CD8-positive, alpha-beta memory T cell (primary cell): ENCODE measurements around the gene MYO15B. TPM values are rescaled to one million over a fixed set of nuclear protein-coding genes. Genes with fewer than 3 reads are reported as not detected.

Experiments used
- CTCF ChIA-PET: fragments of 350-600 bp; sonication (Branson Sonifier 250); formaldehyde crosslinking; loops from one replicate; lab custom pipeline; 2021; ENCODE audit warnings: antibody characterized with exemption; lab: Charles Lee
- POLR2A ChIA-PET: fragments of 350-600 bp; sonication (Branson Sonifier 250); formaldehyde crosslinking; loops from one replicate; lab custom pipeline; 2021; ENCODE audit warnings: antibody characterized with exemption; lab: Charles Lee
- DNase-seq, 5 donors: peaks; one replicate each; pipeline versions ENCODE4 v3.0.0 to v3.0.0-alpha.2; 2020 to 2022; ENCODE audit warnings: mixed read lengths in 1 of 5
- H3K27ac ChIP-seq: one replicate; pipeline ENCODE4 v1.7.0; 2013; ENCODE audit warnings: low read depth, mild to moderate bottlenecking, low read length, moderate library complexity
- H3K27me3 ChIP-seq: 2 replicates; pipeline ENCODE4 v1.7.0; 2013; ENCODE audit warnings: low read length, mild to moderate bottlenecking; ENCODE audit not compliant: insufficient read depth, poor library complexity, severe bottlenecking
- H3K36me3 ChIP-seq: 2 replicates; pipeline ENCODE4 v1.7.0; 2013; ENCODE audit warnings: mild to moderate bottlenecking, low read length, moderate library complexity; ENCODE audit not compliant: insufficient read depth
- H3K4me1 ChIP-seq: 2 replicates; pipeline ENCODE4 v1.7.0; 2013; ENCODE audit warnings: mild to moderate bottlenecking, low read length, moderate library complexity; ENCODE audit not compliant: insufficient read depth
- H3K4me3 ChIP-seq: 2 replicates; pipeline ENCODE4 v1.7.0; 2013; ENCODE audit warnings: mild to moderate bottlenecking, low read length
- H3K9me3 ChIP-seq: 2 replicates; pipeline ENCODE4 v1.7.0; 2013; ENCODE audit warnings: mild to moderate bottlenecking, low read length
- H3K27ac Mint-ChIP-seq, 8 donors: one replicate each; pipeline ENCODE4 v1.8.0; 2020 to 2021; ENCODE audit warnings: mixed read lengths in 8 of 8, mild to moderate bottlenecking in 6 of 8, inconsistent platforms in 3 of 8, moderate library complexity in 3 of 8
- H3K27me3 Mint-ChIP-seq, 2 donors: one replicate each; pipeline ENCODE4 v1.8.0; 2020 to 2021; ENCODE audit warnings: mixed read lengths in 2 of 2, mild to moderate bottlenecking in 1 of 2, moderate library complexity in 1 of 2
- H3K36me3 Mint-ChIP-seq, 3 donors: one replicate each; pipeline ENCODE4 v1.8.0; 2020 to 2021; ENCODE audit warnings: mixed read lengths in 3 of 3, inconsistent platforms in 1 of 3, mild to moderate bottlenecking in 1 of 3
- H3K4me1 Mint-ChIP-seq, 3 donors: one replicate each; pipeline ENCODE4 v1.8.0; 2020 to 2021; ENCODE audit warnings: mixed read lengths in 3 of 3, inconsistent platforms in 1 of 3, mild to moderate bottlenecking in 1 of 3
- H3K4me3 Mint-ChIP-seq, 7 donors: one replicate each; pipeline ENCODE4 v1.8.0; 2020 to 2021; ENCODE audit warnings: mixed read lengths in 7 of 7, mild to moderate bottlenecking in 6 of 7, moderate library complexity in 4 of 7, inconsistent platforms in 2 of 7
- H3K9me3 Mint-ChIP-seq, 5 donors: one replicate each; pipeline ENCODE4 v1.8.0; 2020 to 2022; ENCODE audit warnings: mixed read lengths in 5 of 5, mild to moderate bottlenecking in 3 of 5, moderate library complexity in 2 of 5, inconsistent platforms in 1 of 5
- polyA plus RNA-seq: library from polyadenylated mRNA; unstranded; fragments of 300-500 nt; fragmentation: Illumina TruSeq; gene quantifications from one replicate; pipeline ENCODE4 v1.2.3, GENCODE V29; 2021
- total RNA-seq, 2 experiments: library from RNA; stranded (reverse); gene quantifications; one replicate each; pipeline ENCODE4 v1.2.3, GENCODE V29; 2021

Gene MYO15B
- total RNA-seq (10 to 100 TPM; 26.1 to 33.3 TPM), polyA plus RNA-seq (1.6 TPM)

DNA sequence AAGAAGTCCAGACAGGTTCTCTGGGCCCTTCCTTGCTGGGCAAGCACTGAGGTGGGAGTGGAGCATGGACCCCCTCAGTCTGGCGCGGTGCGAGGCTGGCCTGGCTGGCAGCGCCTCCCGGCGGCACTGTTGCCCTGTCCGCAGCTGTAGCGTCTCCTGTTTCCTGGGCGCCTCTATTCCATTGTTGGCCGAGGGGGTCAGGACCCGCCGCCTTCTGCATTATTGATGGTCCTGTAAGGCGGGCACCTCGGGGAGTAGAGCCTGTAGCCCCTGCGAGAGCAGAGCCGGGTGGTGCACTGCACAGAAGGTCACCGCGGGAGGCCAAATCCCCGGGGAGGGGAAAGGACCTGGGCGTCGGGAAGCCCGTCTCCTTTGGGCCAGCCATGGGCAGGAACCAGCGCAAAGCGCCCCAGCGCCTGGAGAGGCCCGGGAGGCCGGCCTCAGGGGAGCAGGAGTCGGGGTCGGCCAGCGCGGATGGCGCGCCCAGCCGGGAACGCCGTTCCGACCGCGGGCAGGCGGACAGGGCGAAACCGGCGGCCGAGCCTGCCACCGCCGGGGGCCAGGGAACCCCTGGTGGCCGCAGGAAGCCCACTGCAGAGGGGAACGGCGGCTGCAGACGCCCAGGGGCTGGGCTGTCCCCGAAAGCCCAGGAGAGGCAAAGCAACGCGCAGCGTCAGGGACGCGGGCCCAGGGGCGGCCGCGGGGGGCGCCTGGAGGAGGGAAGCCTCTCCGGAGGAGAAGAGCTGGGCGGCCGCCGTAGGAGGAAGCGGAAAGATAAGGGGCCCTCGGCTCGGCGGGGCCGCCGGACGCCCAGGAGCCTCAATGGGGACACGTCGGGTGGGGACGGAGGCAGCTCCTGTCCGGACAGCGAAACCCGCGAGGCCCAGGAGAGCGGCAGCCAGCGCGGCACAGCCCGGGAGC lies at the start of gene MYO15B:
Gene MYO15B (plus strand): TSS at position 126 of the 921 bp plus-strand sequence. CDS start 258 bp downstream, at position 384.
- Histone ChIP-seq H3K36me3 (no peaks in the 10 kb centered on the region), H3K9me3 (no peaks in the 10 kb centered on the region), H3K27me3 (no peaks in the 10 kb centered on the region), H3K4me1 (peaks cover 8% of the 10 kb centered on the region), H3K4me3 (peak within 1 kb of the TSS; percentile 47), H3K27ac (peak within 1 kb of the TSS; percentile 31)
- H3K36me3 Mint-ChIP-seq: no peaks in the 10 kb centered on the region
- peak within 1 kb of the TSS in 4 of 8 donors; percentile 54 to 78 (median 63) for H3K27ac Mint-ChIP-seq
- CTCF ChIA-PET: interaction anchor here (0.7 to 2.0 kb wide), 13 partner anchors 8 to 160 kb away, joined by 3 to 9 read pairs (median 3); partner anchors contain the start of genes SMIM5, TMEM94 and TSEN54
- peak; percentile 44 to 78 (median 61) for DNase-seq
- H3K4me1 Mint-ChIP-seq: peaks cover 3 to 22% (median 12%) of the 10 kb centered on the region in 3 donors
- no peaks in the 10 kb centered on the region for H3K27me3 Mint-ChIP-seq
- no peaks in the 10 kb centered on the region for H3K9me3 Mint-ChIP-seq
- peak within 1 kb of the TSS; percentile 58 to 86 (median 71) for H3K4me3 Mint-ChIP-seq
- POLR2A ChIA-PET: interaction anchor here (0.8 to 1.8 kb wide), 4 partner anchors 53 to 132 kb away, joined by 4 to 12 read pairs (median 6); partner anchors contain the start of genes RECQL5, SAP30BP, TMEM94 and TSEN54

DNA sequence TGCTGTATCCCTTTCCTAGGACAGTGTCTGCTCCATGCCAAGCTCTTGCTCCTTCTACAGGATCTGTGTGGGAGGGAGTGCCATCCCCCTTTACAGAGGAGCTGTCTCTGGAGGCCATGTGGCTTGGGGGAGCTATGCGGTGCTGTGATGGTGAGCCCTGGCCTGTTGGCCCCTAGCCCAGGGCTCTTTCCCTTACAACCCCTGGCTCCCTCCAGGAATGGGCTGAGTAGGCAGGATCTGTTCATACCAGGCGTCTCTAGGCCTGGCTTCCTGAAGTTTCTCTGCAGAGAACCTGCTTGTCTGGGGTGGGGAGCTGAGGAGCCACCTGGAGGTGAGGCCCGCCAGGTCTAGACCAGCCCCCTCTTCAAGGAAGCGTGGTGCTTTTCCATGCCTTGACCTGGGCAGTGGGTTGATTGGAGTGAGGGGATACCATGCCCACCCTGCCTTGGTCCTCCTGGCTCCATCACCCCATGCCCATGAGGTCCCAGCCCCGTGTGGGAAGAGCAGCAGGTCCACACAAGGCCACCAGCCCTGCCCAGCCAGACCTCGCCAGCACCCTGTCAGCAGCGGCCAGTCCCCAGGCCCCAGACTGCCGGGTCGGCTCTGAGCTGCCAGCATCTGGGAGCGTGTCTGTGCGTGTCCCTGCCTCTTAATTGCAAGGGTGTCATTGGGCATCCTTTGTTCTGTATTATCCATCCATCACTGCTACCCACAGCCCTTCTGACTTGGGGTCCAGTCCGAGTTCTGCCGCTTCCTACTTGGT lies 47.5 kb upstream of the MYO15B start:
- no peak overlapping the region for H3K27ac ChIP-seq
- CTCF ChIA-PET: interaction anchor here (0.7 to 1.5 kb wide), 3 partner anchors 11 to 24 kb away, joined by 3 read pairs; partner anchors contain the start of genes LLGL2 and TSEN54
- DNase-seq: no peak
- H3K36me3 Mint-ChIP-seq: peaks cover 3 to 23% (median 6%) of the 10 kb centered on the region in 3 donors
- no peaks in the 10 kb centered on the region for H3K27me3 ChIP-seq
- H3K4me1 ChIP-seq: peaks cover 14% of the 10 kb centered on the region
- peak overlapping the region in 1 of 7 donors; percentile 65 for H3K4me3 Mint-ChIP-seq
- POLR2A ChIA-PET: no interaction called here
- no peaks in the 10 kb centered on the region for H3K36me3 ChIP-seq
- H3K27me3 Mint-ChIP-seq: peaks cover 0 to 2% of the 10 kb centered on the region in 2 donors
- peak overlapping the region in 1 of 8 donors; percentile 50 for H3K27ac Mint-ChIP-seq
- no peaks in the 10 kb centered on the region for H3K9me3 ChIP-seq
- no peaks in the 10 kb centered on the region for H3K9me3 Mint-ChIP-seq
- no peak overlapping the region for H3K4me3 ChIP-seq
- peaks cover 10 to 27% (median 18%) of the 10 kb centered on the region in 3 donors for H3K4me1 Mint-ChIP-seq

DNA sequence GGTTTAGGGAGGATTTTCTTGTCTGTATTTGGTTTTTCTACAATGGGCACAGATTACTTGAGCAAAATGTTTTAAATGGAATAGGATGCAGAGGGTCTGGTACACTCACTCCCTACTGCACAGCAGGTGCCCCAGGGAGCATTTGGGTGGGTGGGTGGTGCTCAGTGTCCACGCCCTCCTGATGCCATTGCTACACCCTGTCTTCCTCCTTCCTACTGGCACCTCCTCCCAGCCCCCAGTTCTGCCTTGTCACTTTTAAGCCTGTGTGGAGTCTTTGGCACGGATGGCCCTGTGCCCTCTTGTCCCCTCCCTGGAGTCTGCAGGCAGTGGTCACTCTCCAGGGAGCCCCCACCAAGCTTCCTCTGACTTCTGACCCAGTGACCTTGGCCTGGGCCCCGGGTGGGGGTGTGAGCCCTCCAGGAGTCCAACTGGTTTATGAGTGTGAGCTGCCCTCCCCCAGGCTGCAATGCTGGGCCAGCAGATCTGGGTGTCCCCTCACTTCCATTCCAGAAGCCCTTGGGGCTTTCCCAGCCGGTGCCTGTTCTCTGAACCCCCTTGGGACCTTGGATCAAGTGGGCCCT lies 46.6 kb upstream of the MYO15B start:
- DNase-seq: no peak
- Mint-ChIP-seq H3K9me3 (no peaks in the 10 kb centered on the region), H3K36me3 (peaks cover 3 to 30% (median 6%) of the 10 kb centered on the region in 3 donors), H3K4me3 (no peak overlapping the region), H3K4me1 (peaks cover 3 to 18% (median 9%) of the 10 kb centered on the region in 3 donors), H3K27me3 (peaks cover 0 to 2% of the 10 kb centered on the region in 2 donors), H3K27ac (peak overlapping the region in 2 of 8 donors; percentile 32 to 92)
- Histone ChIP-seq H3K27ac (no peak overlapping the region), H3K36me3 (no peaks in the 10 kb centered on the region), H3K4me1 (peaks cover 5% of the 10 kb centered on the region), H3K27me3 (no peaks in the 10 kb centered on the region), H3K4me3 (no peak overlapping the region), H3K9me3 (no peaks in the 10 kb centered on the region)
- CTCF ChIA-PET: no interaction called here
- POLR2A ChIA-PET: interaction anchor here (0.6 kb wide), 1 partner anchor 14 kb away, joined by 4 read pairs; no protein-coding TSS in a partner anchor

DNA sequence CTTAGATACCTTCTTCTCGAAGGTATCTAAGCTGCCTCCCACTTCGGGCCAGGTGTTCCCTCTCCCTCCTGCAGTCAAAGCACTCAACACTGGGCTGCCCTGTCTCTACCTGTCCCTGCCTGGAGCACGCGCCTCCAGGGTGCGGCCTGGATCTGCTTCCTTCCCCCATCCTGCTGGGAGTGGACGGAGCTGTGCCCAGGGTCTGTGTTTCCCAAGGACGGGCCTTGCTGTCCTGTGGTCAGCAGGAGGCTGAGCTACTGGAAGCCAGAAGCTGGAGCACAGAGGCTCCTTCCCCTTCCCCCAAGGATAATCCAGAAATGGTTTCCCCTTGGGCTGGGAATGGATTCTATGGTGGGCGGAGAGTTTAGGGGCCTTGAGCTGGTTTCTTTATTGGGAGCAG lies 45.4 kb upstream of the MYO15B start:
- ChIA-PET POLR2A (no interaction called here), CTCF (no interaction called here)
- DNase-seq: no peak

DNA sequence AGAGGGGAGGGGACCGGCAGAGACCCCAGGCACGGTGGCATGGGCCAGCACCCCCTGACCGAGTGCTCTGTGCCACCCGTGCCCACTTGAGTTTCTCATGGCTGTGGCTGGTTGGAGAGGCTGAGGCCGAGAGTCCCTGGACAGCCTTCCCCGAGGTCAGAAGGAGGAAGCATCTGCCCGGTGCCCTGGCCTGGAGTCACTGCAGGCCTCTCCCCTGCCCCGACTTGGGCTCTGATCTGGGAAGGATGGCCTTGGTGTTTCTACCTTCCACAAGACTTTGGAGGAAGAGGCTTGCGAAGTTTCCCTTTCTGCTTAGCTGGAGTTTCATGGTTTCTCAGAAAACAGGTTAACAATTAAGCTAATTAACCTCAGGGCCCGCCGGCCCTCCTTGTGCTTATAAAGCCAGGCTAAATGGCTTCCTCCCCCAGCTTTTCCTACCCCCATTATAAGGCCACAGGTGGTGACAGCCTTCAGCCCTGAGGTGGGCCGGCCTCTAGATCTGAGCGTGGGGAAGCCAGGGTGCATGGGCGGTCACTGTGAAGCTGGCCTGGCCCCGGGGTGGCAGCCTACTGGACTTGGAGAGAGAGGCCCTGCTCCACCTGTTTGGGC lies 44.8 kb upstream of the MYO15B start:
- ChIA-PET POLR2A (no interaction called here), CTCF (no interaction called here)
- Histone ChIP-seq H3K36me3 (no peaks in the 10 kb centered on the region), H3K27ac (no peak overlapping the region), H3K4me3 (no peak overlapping the region), H3K9me3 (no peaks in the 10 kb centered on the region), H3K27me3 (no peaks in the 10 kb centered on the region), H3K4me1 (no peaks in the 10 kb centered on the region)
- no peaks in the 10 kb centered on the region for H3K9me3 Mint-ChIP-seq
- H3K27ac Mint-ChIP-seq: no peak overlapping the region
- DNase-seq: no peak
- peaks cover 0 to 2% of the 10 kb centered on the region in 2 donors for H3K27me3 Mint-ChIP-seq
- peaks cover 3 to 40% (median 7%) of the 10 kb centered on the region in 3 donors for H3K36me3 Mint-ChIP-seq
- H3K4me1 Mint-ChIP-seq: peaks cover 0 to 12% (median 5%) of the 10 kb centered on the region in 3 donors
- no peak overlapping the region for H3K4me3 Mint-ChIP-seq

More for the DNA sequence above, 45.4 kb upstream of the MYO15B start:
- no peaks in the 10 kb centered on the region for H3K9me3 ChIP-seq
- no peaks in the 10 kb centered on the region for H3K36me3 ChIP-seq
- H3K27ac Mint-ChIP-seq: no peak overlapping the region
- H3K27me3 ChIP-seq: no peaks in the 10 kb centered on the region
- H3K27me3 Mint-ChIP-seq: peaks cover 0 to 2% of the 10 kb centered on the region in 2 donors
- H3K4me3 ChIP-seq: no peak overlapping the region
- peaks cover 3 to 36% (median 7%) of the 10 kb centered on the region in 3 donors for H3K36me3 Mint-ChIP-seq
- no peaks in the 10 kb centered on the region for H3K4me1 ChIP-seq
- H3K4me3 Mint-ChIP-seq: no peak overlapping the region
- no peak overlapping the region for H3K27ac ChIP-seq
- no peaks in the 10 kb centered on the region for H3K9me3 Mint-ChIP-seq
- H3K4me1 Mint-ChIP-seq: peaks cover 0 to 12% (median 5%) of the 10 kb centered on the region in 3 donors

DNA sequence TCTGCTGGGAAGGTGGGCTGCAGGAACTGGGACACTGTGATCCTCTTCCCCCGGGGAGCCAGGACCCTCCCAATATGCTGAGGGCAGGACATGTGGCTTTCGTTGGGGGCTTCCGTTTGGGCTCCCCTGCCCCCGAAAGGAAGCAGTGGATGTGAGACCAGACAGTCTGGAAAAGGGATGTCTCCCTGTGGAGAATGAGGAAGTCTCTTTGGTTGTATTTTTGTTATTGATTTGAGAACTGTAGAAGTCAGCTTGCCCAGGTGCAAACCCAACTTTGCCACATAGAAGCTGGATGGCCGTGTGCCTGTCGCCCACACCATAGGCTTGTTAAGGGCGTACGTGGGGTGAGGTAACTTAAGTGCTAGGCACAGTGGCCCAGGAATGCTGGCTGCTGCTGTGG lies 43.4 kb upstream of the MYO15B start:
- ChIA-PET POLR2A (no interaction called here), CTCF (interaction anchor here (1.3 kb wide), 1 partner anchor 57 kb away, joined by 3 read pairs; no protein-coding TSS in a partner anchor)

DNA sequence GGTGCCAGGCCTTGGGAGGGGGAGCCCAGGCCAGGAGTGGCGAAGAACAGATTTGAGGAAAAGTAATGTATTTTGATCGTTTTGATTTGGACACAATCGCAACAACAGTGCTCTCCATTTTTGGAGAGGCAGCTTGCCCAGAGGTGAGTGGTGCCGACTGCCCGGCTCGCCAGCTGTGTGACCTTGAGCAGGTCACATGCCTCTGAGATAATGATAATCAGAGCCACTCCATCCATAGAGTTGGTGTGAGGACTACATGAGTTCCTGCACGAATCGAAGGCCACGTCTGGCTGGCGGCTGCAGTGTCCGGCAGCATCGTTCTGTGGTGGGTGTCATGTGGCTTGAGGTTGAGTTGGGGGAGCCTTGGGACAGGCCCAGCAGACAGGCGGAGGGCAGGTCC lies 41.4 kb upstream of the MYO15B start:
- ChIA-PET POLR2A (no interaction called here), CTCF (no interaction called here)
- Mint-ChIP-seq H3K27ac (peak overlapping the region in 1 of 8 donors; percentile 33), H3K4me3 (no peak overlapping the region), H3K27me3 (peaks cover 0 to 2% of the 10 kb centered on the region in 2 donors), H3K9me3 (no peaks in the 10 kb centered on the region), H3K36me3 (peaks cover 0 to 37% (median 9%) of the 10 kb centered on the region in 3 donors), H3K4me1 (no peaks in the 10 kb centered on the region)
- no peak overlapping the region for H3K27ac ChIP-seq
- H3K9me3 ChIP-seq: no peaks in the 10 kb centered on the region
- no peaks in the 10 kb centered on the region for H3K4me1 ChIP-seq
- H3K36me3 ChIP-seq: no peaks in the 10 kb centered on the region
- H3K27me3 ChIP-seq: no peaks in the 10 kb centered on the region
- no peak for DNase-seq
- no peak overlapping the region for H3K4me3 ChIP-seq

More for the DNA sequence above, 43.4 kb upstream of the MYO15B start:
- Histone ChIP-seq H3K4me1 (no peaks in the 10 kb centered on the region), H3K4me3 (no peak overlapping the region), H3K27ac (no peak overlapping the region), H3K9me3 (no peaks in the 10 kb centered on the region), H3K27me3 (no peaks in the 10 kb centered on the region), H3K36me3 (no peaks in the 10 kb centered on the region)
- Mint-ChIP-seq H3K9me3 (no peaks in the 10 kb centered on the region), H3K36me3 (peaks cover 0 to 40% (median 9%) of the 10 kb centered on the region in 3 donors), H3K27ac (no peak overlapping the region), H3K27me3 (peaks cover 0 to 2% of the 10 kb centered on the region in 2 donors), H3K4me3 (no peak overlapping the region), H3K4me1 (peaks cover 0 to 6% (median 5%) of the 10 kb centered on the region in 3 donors)
- no peak for DNase-seq
